SK-N-MC (cell line): ENCODE measurements around the gene MMP2.
A peak's percentile ranks its signal among the peaks of the same experiment; 100 is the strongest.

Experiments
- DNase-seq: peaks from one replicate; pipeline ENCODE4 v3.0.0-alpha.2; 2011; ENCODE audit warnings: low read depth, low spot score
- H3K27ac ChIP-seq: fragments of 200-600 bp; sonication (generic); 2 replicates; pipeline ENCODE4 v1.5.1; 2016; ENCODE audit warnings: mixed run types
- H3K36me3 ChIP-seq: fragments of 200-600 bp; sonication (generic); 2 replicates; pipeline ENCODE4 v1.6.1; 2017; ENCODE audit warnings: antibody characterized with exemption, low read length, mixed read lengths; ENCODE audit not compliant: insufficient read depth
- H3K4me3 ChIP-seq: fragments of 200-600 bp; sonication (generic); 2 replicates; pipeline ENCODE4 v1.5.1; 2016
- H3K9ac ChIP-seq: fragments of 200-600 bp; sonication (generic); 2 replicates; pipeline ENCODE4 v1.8.0; 2017; ENCODE audit warnings: mixed run types, mixed read lengths; ENCODE audit not compliant: insufficient read length
- H3K9me3 ChIP-seq: fragments of 200-600 bp; sonication (generic); 2 replicates; pipeline ENCODE4 v1.6.1; 2017; ENCODE audit warnings: low read depth, mild to moderate bottlenecking, antibody characterized with exemption, low read length, moderate library complexity, mixed read lengths
- EZH2 ChIP-seq: fragments of 200-600 bp; sonication (generic); IDR thresholded peaks from one replicate; pipeline ENCODE4 v1.6.1; 2017; ENCODE audit warnings: antibody characterized with exemption
- FOXP2 ChIP-seq: optimal IDR thresholded peaks from 2 replicates; pipeline ENCODE3; 2011; ENCODE audit warnings: mild to moderate bottlenecking, moderate library complexity; ENCODE audit not compliant: insufficient read depth; ENCODE audit errors: extremely low read length, control extremely low read depth
- POLR2AphosphoS5 ChIP-seq: IDR thresholded peaks from 2 replicates; pipeline ENCODE4 v1.6.1; 2012; ENCODE audit warnings: mild to moderate bottlenecking, low read depth, low read length, borderline replicate concordance

Gene MMP2

DNA sequence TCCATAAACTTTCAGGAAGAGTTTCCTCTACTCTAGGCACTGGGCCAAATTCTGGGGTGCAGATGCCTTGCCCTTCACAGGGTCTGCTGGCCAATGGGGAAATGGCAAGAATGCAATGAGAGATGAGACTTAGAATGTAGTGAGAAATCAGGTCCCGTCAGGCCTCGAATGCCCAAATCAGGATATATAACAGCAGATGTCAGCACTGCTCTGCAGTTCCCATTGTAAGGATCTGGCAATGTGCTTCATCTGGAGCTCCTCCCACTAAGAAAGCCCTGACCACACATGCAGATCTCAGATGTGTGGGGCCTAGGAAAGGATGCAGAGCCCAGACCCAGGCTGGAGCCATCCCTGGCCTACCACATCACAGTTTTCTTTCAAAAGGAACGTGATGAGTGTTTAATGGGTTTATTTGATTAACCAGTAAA, 16.0 kb downstream of the MMP2 start:
- Histone ChIP-seq H3K27ac (no peak overlapping the region), H3K36me3 (no peaks in the 10 kb centered on the region), H3K4me3 (no peak overlapping the region), H3K9ac (no peak overlapping the region), H3K9me3 (no peaks in the 10 kb centered on the region)
- TF ChIP-seq EZH2 = no peak
- no peak for TF ChIP-seq POLR2AphosphoS5
- TF ChIP-seq FOXP2 = no peak
- DNase-seq = no peak

DNA sequence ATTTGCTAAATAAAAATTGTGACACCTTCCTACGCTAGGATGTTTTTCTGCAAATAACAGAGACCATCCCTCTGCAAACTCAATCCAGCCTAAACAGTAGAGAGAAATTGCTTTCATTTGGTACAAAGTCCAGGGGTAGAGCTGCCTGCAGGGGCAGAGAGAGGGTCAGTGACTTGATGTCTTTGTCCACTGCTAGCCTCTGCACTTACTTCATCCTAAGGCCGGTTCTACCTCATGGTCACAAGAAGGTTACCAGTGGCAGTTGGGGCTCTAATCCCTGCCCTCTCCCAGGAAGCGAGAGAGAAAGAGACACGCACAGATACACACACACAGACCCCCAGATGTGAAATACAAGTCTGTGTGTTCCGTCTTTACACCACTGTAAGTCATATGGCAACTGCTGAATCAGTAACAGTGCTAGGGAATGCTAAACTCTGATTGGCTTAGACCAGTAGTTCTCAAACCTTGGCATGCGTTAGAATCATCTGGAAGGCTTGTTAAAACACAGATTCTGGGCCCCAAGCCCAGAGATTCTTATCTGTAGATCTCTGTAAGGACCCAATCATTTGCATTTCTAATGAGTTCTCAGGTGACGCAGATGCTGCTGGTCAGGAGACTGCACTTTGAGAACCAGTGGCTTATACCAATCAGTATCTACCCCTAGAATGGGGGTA, 16.8 kb downstream of the MMP2 start:
- no peak for DNase-seq
- H3K27ac ChIP-seq = no peak overlapping the region
- H3K4me3 ChIP-seq = no peak overlapping the region
- no peaks in the 10 kb centered on the region for H3K9me3 ChIP-seq
- TF ChIP-seq EZH2 (no peak), POLR2AphosphoS5 (no peak), FOXP2 (no peak)
- no peak overlapping the region for H3K9ac ChIP-seq
- H3K36me3 ChIP-seq = no peaks in the 10 kb centered on the region

DNA sequence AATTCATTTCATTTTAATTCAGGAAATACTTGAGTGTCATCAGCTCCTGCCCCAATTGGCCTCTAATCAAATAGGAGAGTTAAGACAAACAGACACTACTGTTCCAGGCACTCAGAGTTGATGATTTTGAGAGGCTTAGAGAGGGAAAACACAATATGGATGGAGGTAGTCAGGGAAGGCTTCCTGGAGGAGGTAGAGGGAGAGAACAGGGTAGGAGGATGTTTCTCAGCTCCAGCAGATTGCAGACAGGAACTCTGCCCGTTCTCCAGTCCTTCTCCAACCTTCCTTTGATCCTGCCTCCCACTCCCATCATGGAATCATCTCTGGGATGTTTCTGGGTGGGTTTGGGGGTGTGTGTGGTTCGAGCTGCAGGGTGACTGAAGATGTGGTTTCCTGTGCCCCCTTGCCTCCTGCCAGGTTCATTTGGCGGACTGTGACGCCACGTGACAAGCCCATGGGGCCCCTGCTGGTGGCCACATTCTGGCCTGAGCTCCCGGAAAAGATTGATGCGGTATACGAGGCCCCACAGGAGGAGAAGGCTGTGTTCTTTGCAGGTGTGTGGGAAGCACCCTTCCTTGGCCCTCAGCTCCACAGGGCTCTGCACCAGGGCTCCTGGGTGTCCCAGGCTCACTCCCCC, 17.6 kb downstream of the MMP2 start:
- H3K36me3 ChIP-seq = no peaks in the 10 kb centered on the region
- TF ChIP-seq FOXP2 (no peak), POLR2AphosphoS5 (no peak), EZH2 (no peak)

GRCh38 chr16:55497558-55497957, 18.6 kb downstream of the MMP2 start:
- H3K36me3 ChIP-seq = no peaks in the 10 kb centered on the region
- no peak overlapping the region for H3K27ac ChIP-seq
- no peak overlapping the region for H3K9ac ChIP-seq
- H3K4me3 ChIP-seq = no peak overlapping the region
- DNase-seq = no peak
- H3K9me3 ChIP-seq = no peaks in the 10 kb centered on the region
- TF ChIP-seq POLR2AphosphoS5 (no peak), EZH2 (no peak), FOXP2 (no peak)

More for the DNA sequence above, 17.6 kb downstream of the MMP2 start:
- no peak for DNase-seq
- Histone ChIP-seq H3K9me3 (no peaks in the 10 kb centered on the region), H3K9ac (no peak overlapping the region), H3K4me3 (no peak overlapping the region), H3K27ac (no peak overlapping the region)

GRCh38 chr16:55498101-55498500, 19.1 kb downstream of the MMP2 start:
- no peak for DNase-seq
- Histone ChIP-seq H3K9me3 (no peaks in the 10 kb centered on the region), H3K36me3 (no peaks in the 10 kb centered on the region), H3K27ac (no peak overlapping the region), H3K9ac (no peak overlapping the region), H3K4me3 (no peak overlapping the region)
- TF ChIP-seq FOXP2 (no peak), EZH2 (no peak), POLR2AphosphoS5 (no peak)

GRCh38 chr16:55499281-55499680, 20.3 kb downstream of the MMP2 start:
- no peak for TF ChIP-seq FOXP2
- TF ChIP-seq EZH2 = no peak
- no peak for TF ChIP-seq POLR2AphosphoS5
- Histone ChIP-seq H3K9ac (no peak overlapping the region), H3K9me3 (no peaks in the 10 kb centered on the region), H3K27ac (no peak overlapping the region; the same call in 1 of the 2 replicates), H3K4me3 (no peak overlapping the region), H3K36me3 (no peaks in the 10 kb centered on the region)
- no peak for DNase-seq

GRCh38 chr16:55499951-55500529, 21.0 kb downstream of the MMP2 start:
- no peaks in the 10 kb centered on the region for H3K36me3 ChIP-seq
- peak overlapping the region; percentile 67 for H3K27ac ChIP-seq
- DNase-seq = no peak
- H3K9ac ChIP-seq = no peak overlapping the region
- no peaks in the 10 kb centered on the region for H3K9me3 ChIP-seq
- H3K4me3 ChIP-seq = no peak overlapping the region; the same call in 1 of the 2 replicates
- TF ChIP-seq POLR2AphosphoS5 (no peak), EZH2 (no peak)

GRCh38 chr16:55500530-55501011, 21.6 kb downstream of the MMP2 start:
- H3K9me3 ChIP-seq = no peaks in the 10 kb centered on the region
- TF ChIP-seq EZH2 = no peak
- no peak for TF ChIP-seq FOXP2
- no peak for TF ChIP-seq POLR2AphosphoS5
- no peak overlapping the region for H3K4me3 ChIP-seq
- H3K27ac ChIP-seq = peak overlapping the region; percentile 67
- no peak overlapping the region for H3K9ac ChIP-seq
- no peaks in the 10 kb centered on the region for H3K36me3 ChIP-seq
- DNase-seq = no peak

DNA sequence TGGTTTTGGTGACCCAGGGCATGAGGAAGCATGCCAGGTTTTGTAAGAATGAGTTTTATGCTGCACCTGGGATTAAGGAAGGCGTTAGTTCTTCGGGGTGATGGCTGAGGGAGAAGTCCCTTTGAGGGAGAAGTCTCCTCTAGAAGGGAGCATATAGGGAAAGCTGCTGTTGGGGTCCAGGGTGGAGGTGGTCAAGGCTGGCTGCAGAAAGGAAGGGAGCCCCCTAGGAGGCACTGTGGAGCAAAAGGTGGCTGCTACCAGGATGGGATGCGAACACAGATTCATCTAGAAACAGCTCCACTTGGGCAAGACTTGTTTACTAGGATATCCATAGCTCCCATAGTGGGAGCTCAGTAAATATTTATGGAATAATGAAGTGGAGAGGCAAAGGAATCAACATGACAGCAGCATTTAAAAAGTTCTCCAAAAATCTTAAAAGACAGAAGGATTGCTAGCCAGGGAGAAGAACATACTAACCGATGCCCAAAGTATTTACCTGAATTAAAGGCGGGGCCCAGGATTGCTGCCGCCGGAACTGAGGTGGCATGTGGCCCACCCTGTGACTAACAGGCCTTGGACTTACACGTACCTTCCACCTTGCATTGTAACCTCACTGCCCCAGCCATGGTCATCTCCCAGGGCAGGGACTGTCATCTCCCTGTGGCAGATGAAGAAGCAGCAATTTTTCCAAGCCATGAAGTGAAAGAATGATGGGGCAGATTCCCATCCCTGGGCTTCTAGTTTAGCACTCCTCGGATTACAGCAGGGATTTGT, 22.7 kb downstream of the MMP2 start:
- H3K27ac ChIP-seq = no peak overlapping the region
- DNase-seq = no peak
- no peaks in the 10 kb centered on the region for H3K36me3 ChIP-seq
- H3K4me3 ChIP-seq = no peak overlapping the region
- TF ChIP-seq POLR2AphosphoS5 (no peak), EZH2 (no peak)
- no peak overlapping the region for H3K9ac ChIP-seq
- no peaks in the 10 kb centered on the region for H3K9me3 ChIP-seq
